HL-60 (cell line): ENCODE measurements around the gene PPHLN1.
"Not testable (repeated sequence)": the region's sequence is repeated elsewhere in the genome, so short reads cannot be mapped to it uniquely, and the experiment has no call there.

Experiments
- CTCF ChIP-seq: IDR thresholded peaks from one replicate; pipeline ENCODE4 v1.5.1; 2011; ENCODE audit warnings: low read length, control low read depth, inconsistent platforms; ENCODE audit not compliant: insufficient read depth
- GABPA ChIP-seq: IDR thresholded peaks from 2 replicates; pipeline ENCODE4 v1.6.1; 2012; ENCODE audit warnings: low read depth
- POLR2AphosphoS5 ChIP-seq: IDR thresholded peaks from 2 replicates; pipeline ENCODE4 v1.6.1; 2012; ENCODE audit warnings: low read depth
- REST ChIP-seq: IDR thresholded peaks from 2 replicates; pipeline ENCODE4 v1.6.1; 2012; ENCODE audit warnings: low read depth; ENCODE audit not compliant: insufficient replicate concordance
- SPI1 ChIP-seq: IDR thresholded peaks from 2 replicates; pipeline ENCODE4 v1.6.1; 2012; ENCODE audit warnings: low read depth, mild to moderate bottlenecking, borderline replicate concordance

GRCh38 chr12:42350021-42350407 is 24.0 kb downstream of the PPHLN1 start:
- not testable (repeated sequence) for TF ChIP-seq CTCF, GABPA, POLR2AphosphoS5, SPI1, REST
